ENCODE results near the gene CEP104.

The CEP104 gene

GRCh38 chr1:3856923-3857790, at the start of gene CEP104, which contains the start of gene DFFB:
Gene CEP104 (minus strand): TSS chr1:3857211. CDS start chr1:3852407, 4,804 bp downstream.
Gene DFFB (plus strand): TSS chr1:3857476. CDS start chr1:3857604, 128 bp downstream.
- peak within 1 kb of the TSS; percentile 92 for H3K4me3 ChIP-seq (ENCODE audit: low read depth, low read length)
- peak; percentile 34 for DNase-seq (ENCODE audit: low read depth)

GRCh38 chr1:3906672-3907020, 49.6 kb upstream of the CEP104 start:
- DNase-seq (ENCODE audit: low read depth), result no peak

GRCh38 chr1:3905953-3906671, 49.1 kb upstream of the CEP104 start:
- DNase-seq (ENCODE audit: low read depth), result no peak
- H3K4me3 ChIP-seq (ENCODE audit: low read depth, low read length), result no peak overlapping the region

More at GRCh38 chr1:3906672-3907020, 49.6 kb upstream of the CEP104 start:
- H3K4me3 ChIP-seq (ENCODE audit: low read depth, low read length), result no peak overlapping the region

GRCh38 chr1:3905266-3905952, 48.4 kb upstream of the CEP104 start:
- DNase-seq (ENCODE audit: low read depth), result no peak
- no peak overlapping the region for H3K4me3 ChIP-seq (ENCODE audit: low read depth, low read length)

GRCh38 chr1:3904843-3905185, 47.8 kb upstream of the CEP104 start:
- DNase-seq (ENCODE audit: low read depth), result no peak
- no peak overlapping the region for H3K4me3 ChIP-seq (ENCODE audit: low read depth, low read length)

GRCh38 chr1:3904006-3904842, 47.2 kb upstream of the CEP104 start:
- no peak overlapping the region for H3K4me3 ChIP-seq (ENCODE audit: low read depth, low read length)
- DNase-seq (ENCODE audit: low read depth), result no peak

- peak; percentile 35 for DNase-seq (ENCODE audit: low read depth)
- H3K4me3 ChIP-seq (ENCODE audit: low read depth, low read length), result no peak overlapping the region
Observed at GRCh38 chr1:3903141-3904005, 46.4 kb upstream of the CEP104 start.

GRCh38 chr1:3902571-3903091, 45.6 kb upstream of the CEP104 start:
- no peak overlapping the region for H3K4me3 ChIP-seq (ENCODE audit: low read depth, low read length)
- DNase-seq (ENCODE audit: low read depth), result no peak

GRCh38 chr1:3902111-3902511, 45.1 kb upstream of the CEP104 start:
- no peak overlapping the region for H3K4me3 ChIP-seq (ENCODE audit: low read depth, low read length)
- no peak for DNase-seq (ENCODE audit: low read depth)

GRCh38 chr1:3900969-3901529, 44.0 kb upstream of the CEP104 start:
- peak overlapping the region; percentile 95 for H3K4me3 ChIP-seq (ENCODE audit: low read depth, low read length)

GRCh38 chr1:3900150-3900968, 43.3 kb upstream of the CEP104 start, which contains the start of gene C1orf174:
Gene C1orf174 (minus strand): TSS chr1:3900272. CDS start chr1:3900186, 86 bp downstream.
- DNase-seq (ENCODE audit: low read depth), result peak; percentile 96
- peak within 1 kb of the TSS; percentile 95 for H3K4me3 ChIP-seq (ENCODE audit: low read depth, low read length)

More at GRCh38 chr1:3900969-3901529, 44.0 kb upstream of the CEP104 start:
- peak; percentile 85 for DNase-seq (ENCODE audit: low read depth)

- DNase-seq (ENCODE audit: low read depth), result no peak
- H3K4me3 ChIP-seq (ENCODE audit: low read depth, low read length), result peak overlapping the region; percentile 95
Observed at GRCh38 chr1:3899754-3900149, 42.7 kb upstream of the CEP104 start.

GRCh38 chr1:3898994-3899753, 42.2 kb upstream of the CEP104 start:
- peak overlapping the region; percentile 95 for H3K4me3 ChIP-seq (ENCODE audit: low read depth, low read length)
- no peak for DNase-seq (ENCODE audit: low read depth)

- H3K4me3 ChIP-seq (ENCODE audit: low read depth, low read length), result no peak overlapping the region
- no peak for DNase-seq (ENCODE audit: low read depth)
Observed at GRCh38 chr1:3898475-3898735, 41.4 kb upstream of the CEP104 start.

- DNase-seq (ENCODE audit: low read depth), result no peak
Observed at GRCh38 chr1:3896396-3897000, 39.5 kb upstream of the CEP104 start.

GRCh38 chr1:3895951-3896325, 38.9 kb upstream of the CEP104 start:
- H3K4me3 ChIP-seq (ENCODE audit: low read depth, low read length), result no peak overlapping the region
- no peak for DNase-seq (ENCODE audit: low read depth)

More at GRCh38 chr1:3896396-3897000, 39.5 kb upstream of the CEP104 start:
- no peak overlapping the region for H3K4me3 ChIP-seq (ENCODE audit: low read depth, low read length)

Data from skeletal muscle cell (primary cell).